ENCODE measurements around the gene FAM177A1.

GRCh38 chr14:35083530-35084150 lies 37.6 kb downstream of the FAM177A1 start:
- TF ChIP-seq RAD21 (IDR thresholded peaks at IDR 0.05; ENCODE audit: insufficient read depth, low read depth, low read length) (no peak), CBX3 (IDR thresholded peaks at IDR 0.05; ENCODE audit: borderline replicate concordance, low read depth) (no peak), IRF3 (IDR thresholded peaks at IDR 0.05) (no peak), POLR2A (IDR thresholded peaks at IDR 0.05; ENCODE audit: low read depth, low read length) (no peak), CTCF (IDR thresholded peaks at IDR 0.05 in 2 of 3, conservative IDR thresholded peaks at IDR 0.05 in 1 of 3; ENCODE audit: control insufficient read depth in 2 of 3, extremely low read depth in 1 of 3, insufficient read depth in 1 of 3, low read depth in 3 of 3, low read length in 3 of 3) (no peak)
- TF ChIP-seq, protein P1, sequence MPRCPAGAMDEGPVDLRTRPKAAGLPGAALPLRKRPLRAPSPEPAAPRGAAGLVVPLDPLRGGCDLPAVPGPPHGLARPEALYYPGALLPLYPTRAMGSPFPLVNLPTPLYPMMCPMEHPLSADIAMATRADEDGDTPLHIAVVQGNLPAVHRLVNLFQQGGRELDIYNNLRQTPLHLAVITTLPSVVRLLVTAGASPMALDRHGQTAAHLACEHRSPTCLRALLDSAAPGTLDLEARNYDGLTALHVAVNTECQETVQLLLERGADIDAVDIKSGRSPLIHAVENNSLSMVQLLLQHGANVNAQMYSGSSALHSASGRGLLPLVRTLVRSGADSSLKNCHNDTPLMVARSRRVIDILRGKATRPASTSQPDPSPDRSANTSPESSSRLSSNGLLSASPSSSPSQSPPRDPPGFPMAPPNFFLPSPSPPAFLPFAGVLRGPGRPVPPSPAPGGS (IDR thresholded peaks at IDR 0.05; ENCODE audit: borderline replicate concordance, insufficient read depth, low read depth, low read length, poor library complexity, severe bottlenecking): no peak

Measured in GM12878 (cell line).